Measurements from ENCODE around the gene SLA2.
"Not testable (repeated sequence)": the region's sequence is repeated elsewhere in the genome, so short reads cannot be mapped to it uniquely, and the experiment has no call there.

SLA2 gene

GRCh38 chr20:36645998-36646397 lies at the start of gene SLA2:
SLA2 (minus strand) TSS chr20:36646196; CDS start chr20:36641335, 4,861 bp downstream.
- DNase-seq: no peak

DNA sequence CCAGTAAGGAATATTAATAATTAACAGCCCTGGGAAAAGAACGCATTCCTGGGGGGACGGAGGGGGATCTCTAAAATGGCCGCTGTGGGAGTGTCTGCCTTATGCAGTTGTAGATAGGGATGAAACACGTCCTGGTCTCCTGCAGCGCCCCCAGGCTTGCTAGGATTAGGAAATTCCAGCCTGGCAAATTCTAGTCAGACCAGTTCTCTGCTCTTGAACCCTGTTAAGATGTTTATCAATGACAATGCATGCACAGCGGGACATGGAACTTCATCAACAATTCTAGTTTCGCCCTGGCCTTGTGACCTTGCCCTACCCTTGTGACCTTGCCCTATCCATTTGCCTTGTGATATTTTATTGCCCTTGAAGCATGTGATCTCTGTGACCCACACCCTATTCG lies 49.5 kb upstream of the SLA2 start:
- not testable (repeated sequence) for DNase-seq

DNA sequence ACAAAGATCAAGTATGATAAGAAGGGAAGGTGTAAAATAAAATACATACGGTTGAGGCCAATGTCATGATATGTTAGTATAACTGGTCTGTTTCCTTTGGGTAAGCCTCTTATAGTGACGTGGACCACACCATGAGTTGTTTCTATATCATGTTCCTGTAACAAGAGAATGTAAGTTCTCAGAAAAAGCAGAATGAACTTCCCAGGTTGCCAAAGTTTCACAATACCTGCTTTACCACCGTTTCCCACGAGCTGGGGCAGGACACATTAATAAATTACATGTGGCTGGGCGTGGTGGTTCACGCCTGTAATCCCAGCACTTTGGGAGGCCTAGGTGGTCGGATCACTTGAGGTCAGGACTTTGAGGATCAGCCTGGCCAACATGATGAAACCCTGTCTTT lies 42.6 kb upstream of the SLA2 start:
- no peak for DNase-seq

GRCh38 chr20:36687850-36688249 lies 41.9 kb upstream of the SLA2 start:
- no peak for DNase-seq

DNA sequence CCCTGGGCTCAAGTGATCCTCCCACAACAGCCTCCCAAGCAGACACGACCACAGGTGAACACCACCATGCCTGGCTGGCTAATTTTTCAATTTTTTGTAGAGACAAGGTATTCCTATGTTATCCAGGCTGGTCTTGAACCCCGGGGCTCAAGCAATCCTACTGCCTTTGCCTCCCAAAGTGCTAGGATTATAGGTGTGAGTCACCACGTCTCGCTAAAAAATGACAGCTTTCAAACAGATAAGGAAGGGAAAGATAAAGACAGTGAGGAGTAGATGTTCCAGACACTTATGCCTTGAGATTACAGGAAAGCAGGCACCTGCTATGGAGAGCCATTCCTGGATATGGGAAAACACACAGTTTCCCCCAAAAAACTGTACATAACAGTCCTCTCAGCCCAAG lies 40.9 kb upstream of the SLA2 start:
- DNase-seq: no peak

DNA sequence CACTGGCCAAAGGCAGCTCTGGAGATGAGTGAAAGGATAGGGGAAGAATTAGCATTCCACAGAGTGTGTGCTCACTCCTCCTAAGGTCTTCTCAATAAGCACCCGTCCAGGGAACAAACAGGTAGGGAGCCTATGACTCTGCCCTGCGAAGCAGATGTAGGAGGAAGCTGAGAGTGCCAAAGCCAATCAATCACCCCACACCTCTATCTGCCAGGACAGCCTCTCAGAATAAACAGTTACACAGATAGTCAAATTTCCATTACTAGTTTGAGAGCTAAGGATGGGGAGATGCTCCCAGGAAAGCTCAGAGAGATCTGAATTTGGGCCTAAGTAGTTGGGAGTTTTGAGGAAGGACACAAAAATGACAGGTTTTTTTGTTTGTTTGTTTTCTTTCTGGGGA lies 40.5 kb upstream of the SLA2 start:
- DNase-seq: no peak

- DNase-seq: no peak
These were observed 38.8 kb upstream of the SLA2 start for GRCh38 chr20:36684747-36685146.

DNA sequence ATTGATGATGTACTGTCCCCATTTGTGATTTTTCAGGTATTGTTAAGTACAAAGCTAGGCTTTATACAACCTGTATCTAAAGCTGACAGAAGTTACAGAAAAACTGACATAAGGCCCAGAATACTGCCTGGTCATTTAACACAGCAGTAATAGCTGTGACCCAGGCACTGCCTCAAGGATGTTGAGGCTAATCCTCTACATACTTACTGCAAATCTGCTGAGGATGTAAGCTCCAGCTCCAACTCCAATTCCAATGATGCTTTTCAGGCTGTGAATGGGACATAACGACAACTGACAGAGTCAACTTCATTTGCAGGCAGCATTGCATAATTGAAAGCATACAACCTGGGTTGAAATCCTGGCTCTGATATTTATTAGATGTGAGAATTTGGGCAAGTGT lies 36.3 kb upstream of the SLA2 start:
- DNase-seq: no peak

- no peak for DNase-seq
These were observed 31.4 kb upstream of the SLA2 start for GRCh38 chr20:36677422-36677771.

DNA sequence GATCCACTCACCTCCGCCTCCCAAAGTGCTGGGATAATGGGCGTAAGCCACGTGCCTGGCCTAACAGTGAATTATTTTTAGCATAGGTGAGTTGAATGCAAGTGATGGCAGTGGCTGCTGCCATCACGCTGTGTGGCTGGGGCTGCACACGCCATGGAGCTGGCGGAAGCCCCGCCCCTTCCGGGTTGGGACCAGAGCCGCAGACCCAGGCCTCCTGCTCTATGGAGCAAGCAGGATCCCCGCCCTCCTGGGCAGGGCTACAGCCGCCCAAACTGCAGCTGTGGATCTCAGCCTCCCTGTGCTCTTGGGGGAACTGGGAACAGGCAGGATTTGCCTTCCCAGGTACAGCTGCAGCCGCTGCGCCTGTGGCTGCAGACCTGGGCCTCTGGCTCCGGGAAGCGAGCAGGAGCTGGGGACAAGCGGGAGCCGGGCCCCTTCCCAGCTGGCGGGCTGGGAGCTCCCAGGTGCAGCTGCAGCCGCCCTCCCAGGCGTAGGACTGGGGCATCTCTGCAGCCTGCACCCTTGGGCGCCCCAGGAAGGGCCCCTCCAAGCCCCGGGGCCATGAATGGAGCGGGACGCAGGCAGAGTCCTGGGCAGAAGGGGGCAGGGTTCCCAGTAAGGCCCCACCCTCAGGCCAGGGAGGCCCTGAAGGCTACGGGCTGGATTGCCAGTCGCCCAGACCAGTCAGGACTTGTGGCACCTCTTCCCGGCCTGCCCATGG lies 30.9 kb upstream of the SLA2 start:
- no peak for DNase-seq

GRCh38 chr20:36675545-36675944 lies 29.5 kb upstream of the SLA2 start:
- not testable (repeated sequence) for DNase-seq

- no peak for DNase-seq
These were observed 27.0 kb upstream of the SLA2 start for GRCh38 chr20:36672991-36673390.

- DNase-seq: no peak
These were observed 24.8 kb upstream of the SLA2 start for GRCh38 chr20:36670665-36671357.

DNA sequence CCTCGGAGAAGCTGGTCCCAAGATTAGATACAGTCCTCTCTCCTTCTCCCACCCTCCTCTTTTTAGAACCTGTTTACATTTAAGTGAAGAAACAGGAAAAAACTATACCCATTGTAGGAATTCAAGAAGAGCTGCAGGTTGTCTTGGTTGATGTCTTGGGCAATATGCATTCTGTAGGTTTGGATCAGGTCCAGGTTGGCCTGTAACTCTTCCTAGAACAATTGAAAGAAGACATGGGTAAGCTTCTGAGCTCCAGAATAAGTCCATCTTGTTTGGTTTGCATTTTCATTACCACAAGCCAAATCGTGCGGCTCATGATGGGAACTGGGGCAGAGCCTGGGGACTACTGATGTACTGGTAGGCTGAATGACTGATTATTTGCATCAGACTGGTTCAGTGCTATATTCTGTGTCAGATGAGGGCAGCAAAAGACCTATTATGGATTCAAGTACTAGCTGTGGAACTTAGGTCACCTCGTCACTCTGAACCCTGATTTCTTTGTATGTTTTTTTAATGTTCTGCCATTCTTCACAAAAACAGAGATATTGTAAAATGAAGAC lies 20.3 kb upstream of the SLA2 start:
- no peak for DNase-seq

DNA sequence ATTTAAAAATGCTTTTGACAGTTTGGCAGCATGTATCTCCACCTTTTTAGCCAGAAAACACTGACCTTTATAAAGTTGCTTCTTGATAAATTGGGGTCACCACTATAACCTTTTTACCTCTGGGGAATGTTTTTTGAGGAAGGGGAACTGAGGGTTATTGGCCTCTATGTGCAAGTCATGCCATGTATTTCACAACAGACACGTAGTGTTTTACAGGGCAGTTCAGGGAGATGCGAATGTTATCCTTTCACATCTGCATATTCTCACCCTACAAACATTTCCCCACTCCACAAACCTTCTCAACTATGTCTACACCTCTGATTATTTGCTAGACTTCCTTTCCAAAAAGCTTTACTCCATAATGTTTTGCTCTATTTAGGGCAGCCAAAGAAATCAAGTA lies 17.0 kb upstream of the SLA2 start:
- no peak for DNase-seq

GRCh38 chr20:36658300-36658699 lies 12.3 kb upstream of the SLA2 start:
- no peak for DNase-seq

DNA sequence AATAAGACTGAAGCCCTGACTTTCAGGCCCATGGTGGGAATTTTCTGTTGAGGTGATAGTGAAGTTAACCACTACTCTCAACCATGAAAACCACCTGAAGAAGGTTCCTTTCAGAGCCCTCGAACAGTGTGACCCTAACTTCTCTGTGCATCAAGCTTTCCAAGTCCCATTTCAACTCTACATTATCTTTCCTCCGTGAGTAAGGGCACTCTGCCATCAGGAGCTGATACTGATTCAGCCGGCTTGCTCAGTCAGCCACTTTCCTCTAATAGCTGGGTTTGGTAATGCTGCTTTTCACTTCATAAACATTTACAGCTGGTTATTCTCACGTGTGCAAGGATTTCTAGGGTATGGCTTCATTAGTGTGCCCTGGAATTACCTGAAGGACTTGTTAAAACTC lies 10.7 kb upstream of the SLA2 start:
- no peak for DNase-seq

DNA sequence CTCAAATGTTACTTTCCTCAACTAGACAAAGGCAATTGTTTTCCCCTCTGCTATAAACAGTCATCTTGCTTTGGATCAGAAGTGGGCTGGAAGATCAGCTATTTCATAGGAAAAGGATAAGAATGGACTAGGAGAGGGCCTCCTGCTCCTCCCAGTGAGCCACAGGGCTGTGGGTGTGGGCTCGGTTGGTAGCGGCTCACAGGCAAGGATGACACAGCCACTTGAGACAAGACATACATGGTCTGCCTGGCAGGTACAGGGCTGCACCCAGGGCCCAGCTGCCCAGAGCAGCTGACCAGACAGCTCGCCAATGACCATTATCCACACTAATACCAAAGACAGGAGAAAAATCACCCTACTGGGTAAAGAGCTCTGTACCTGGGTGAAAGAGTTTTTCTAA lies 9.0 kb upstream of the SLA2 start:
- no peak for DNase-seq

DNA sequence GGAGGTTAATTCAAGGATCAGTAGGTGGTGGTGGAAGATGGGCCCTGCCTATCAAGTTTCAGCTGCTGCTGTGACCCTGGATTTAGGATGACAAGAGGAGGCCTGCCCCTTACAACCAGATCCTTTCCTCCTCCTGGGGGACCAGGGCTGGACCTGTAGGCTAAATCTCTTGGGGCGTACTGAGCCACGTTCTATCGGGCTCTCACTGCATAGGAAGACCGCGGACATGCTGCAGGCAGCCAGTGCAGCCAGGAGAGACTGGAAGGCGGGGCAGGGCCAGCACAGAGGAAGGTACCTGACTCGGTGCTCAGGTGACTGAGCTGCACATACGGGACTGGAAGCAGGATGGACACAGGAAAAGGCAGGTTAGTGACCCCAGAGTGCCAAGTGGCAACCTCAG lies 8.5 kb upstream of the SLA2 start:
- no peak for DNase-seq

GRCh38 chr20:36653456-36653855 lies 7.5 kb upstream of the SLA2 start:
- DNase-seq: no peak

GRCh38 chr20:36647196-36648121 lies 1.5 kb upstream of the SLA2 start:
- no peak for DNase-seq

DNA sequence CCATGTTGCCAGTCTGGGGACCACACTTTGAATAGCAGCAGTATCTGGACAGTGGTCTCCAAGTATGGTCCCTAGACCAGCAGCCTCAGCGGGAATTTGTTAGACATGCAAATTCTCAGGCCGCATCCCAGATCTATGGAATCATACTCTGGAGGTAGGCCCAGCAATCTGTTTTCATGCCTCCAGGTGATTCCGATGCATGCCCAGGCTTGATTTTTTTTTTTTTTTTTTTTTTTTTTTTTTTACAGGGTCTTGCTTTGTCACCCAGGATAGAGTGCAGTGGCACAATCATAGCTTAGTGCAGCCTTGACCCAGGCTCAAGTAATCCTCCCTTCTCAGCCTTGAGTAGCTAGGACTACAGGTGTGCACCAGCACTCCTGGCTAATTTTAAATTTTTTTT lies 682 bp upstream of the SLA2 start:
- no peak for DNase-seq

GRCh38 chr20:36645353-36645752 lies 643 bp downstream of the SLA2 start:
- DNase-seq: no peak
